HG02642 (cell line): ENCODE results near the gene KLC1.
A peak's percentile ranks its signal among the peaks of the same experiment; 100 is the strongest.
"Not testable (repeated sequence)": the region's sequence is repeated elsewhere in the genome, so short reads cannot be mapped to it uniquely, and the experiment has no call there.

ENCODE experiments used
- ATAC-seq: cut with Tn5 transposase; IDR thresholded peaks from one replicate; pipeline ENCODE4 v1.9.1; 2021; ENCODE audit warnings: mild to moderate bottlenecking; ENCODE audit not compliant: unreplicated experiment, poor library complexity

Gene KLC1

DNA sequence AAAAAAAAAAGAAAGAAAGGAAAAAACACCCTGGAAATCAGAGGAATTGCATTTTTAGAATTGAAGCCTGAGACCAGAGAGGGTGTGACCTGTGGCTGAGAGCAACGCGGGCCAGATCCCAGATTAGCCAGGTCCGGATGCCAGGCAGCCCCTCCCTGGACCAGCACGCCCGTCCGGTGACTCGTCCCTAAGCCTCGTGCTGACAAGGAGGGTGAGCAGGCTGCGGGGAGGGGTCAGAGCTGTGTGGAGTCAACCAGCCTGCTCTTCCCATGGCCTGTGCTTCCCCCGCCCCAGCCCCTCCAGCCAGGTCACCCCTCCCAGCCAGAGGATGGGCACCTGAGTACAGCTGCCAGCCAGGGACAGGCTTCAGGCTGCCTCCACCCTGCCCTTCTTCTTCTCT, 4.2 kb upstream of the KLC1 start:
- ATAC-seq: no peak

DNA sequence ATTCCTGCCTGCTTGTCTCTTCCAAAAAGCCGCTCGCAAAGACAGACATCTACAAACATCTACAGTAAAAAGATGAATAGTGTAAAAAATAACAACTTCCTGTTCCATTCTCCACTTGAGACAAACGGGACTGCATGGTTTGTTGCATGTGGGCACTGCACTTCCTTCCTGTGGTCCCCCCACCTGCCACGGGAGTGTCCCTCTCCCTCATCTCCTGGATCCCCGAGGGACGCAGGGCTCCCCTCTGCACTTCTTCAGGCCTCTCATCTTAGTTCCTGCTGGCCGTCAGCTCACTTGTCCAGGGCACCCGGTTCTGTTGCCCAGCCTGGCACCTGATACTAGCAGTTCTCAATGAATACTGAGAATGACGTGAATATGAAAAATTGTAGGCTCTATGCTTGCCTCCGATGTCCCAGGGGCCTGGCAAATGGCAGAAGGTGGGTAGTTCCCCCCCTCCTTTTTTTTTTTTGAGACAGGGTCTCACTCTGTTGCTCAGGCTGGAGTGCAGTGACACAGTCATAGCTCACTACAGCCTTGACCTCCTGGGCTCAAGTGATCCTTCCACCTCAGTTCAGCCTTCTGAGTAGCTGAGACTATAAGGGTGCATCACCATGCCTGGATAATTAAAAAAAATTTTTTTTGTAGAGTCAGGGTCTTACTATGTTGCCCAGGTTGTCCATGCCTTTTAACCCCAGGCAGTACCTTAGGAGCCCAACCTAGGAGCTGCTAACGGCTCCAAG, 3.5 kb upstream of the KLC1 start:
- ATAC-seq: no peak

- ATAC-seq: no peak
These were observed 2.7 kb upstream of the KLC1 start for GRCh38 chr14:103626146-103626850.

GRCh38 chr14:103627073-103628025, 1.7 kb upstream of the KLC1 start:
- ATAC-seq: no peak

GRCh38 chr14:103628221-103628683, 759 bp upstream of the KLC1 start:
- ATAC-seq: no peak

DNA sequence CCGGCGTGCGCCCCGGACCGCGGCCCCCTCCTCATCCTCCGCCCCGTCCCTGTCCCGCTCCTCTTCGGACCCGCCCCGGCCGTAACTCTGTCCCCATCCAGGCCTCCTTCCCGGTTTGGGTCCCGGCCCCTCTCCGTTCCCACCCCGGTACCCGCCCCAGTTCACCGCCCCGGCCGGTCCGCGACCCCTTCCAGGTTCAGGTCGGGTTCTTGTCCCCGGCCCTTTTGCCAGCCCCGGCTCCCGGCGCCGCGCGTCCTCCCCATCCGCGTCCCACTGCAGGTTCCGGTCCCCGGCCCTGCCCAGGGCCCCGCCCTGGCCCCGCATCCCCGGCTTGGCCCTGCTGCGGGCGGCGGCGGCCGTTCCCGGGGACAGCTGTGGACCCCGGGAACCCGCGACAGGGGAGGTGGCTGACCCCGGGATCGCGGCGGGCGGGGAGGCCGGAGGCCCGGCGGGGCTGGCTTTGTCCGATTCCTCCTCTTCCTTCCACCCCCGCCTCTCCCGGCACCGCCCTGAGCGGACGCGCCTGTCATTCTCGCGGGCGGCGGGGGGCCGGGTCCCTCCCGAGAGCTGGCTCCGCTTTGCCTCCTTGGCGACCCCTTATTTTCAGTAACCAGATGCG, 601 bp downstream of the KLC1 start:
- ATAC-seq: peak; percentile 25

DNA sequence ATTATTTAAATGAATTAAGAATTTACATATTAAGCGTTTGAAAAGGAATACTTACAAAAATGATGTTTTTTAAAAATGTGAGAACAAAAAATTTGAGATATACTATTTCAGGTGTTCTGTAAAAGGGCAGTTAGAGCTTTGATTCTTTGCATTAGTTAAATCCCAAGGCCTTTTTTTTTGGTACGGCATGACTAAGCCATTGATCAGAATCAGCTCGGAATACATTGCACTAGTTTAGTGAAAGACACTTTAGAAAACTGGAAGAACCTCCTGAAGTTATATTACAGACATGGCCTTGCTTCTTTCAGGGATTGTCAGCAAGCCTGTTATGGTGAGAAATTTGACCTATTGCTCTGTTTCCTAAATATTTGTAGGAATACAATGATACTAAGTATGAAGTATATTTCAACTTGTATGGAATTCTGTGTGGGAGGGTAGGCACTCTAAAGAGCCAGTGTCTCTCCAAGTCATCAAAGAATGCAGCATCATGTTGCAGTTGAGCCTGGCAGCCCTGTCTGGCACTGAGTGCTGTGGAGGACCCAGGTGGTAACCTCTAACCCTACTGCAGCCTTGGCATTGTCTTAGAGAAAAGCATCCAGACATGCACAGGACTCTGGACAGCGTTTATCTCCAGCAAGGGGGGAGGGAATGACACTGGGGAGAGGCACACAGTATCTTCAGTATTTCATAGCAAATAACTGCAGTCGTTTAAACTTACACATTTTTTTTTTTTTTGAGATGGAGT, 1.5 kb downstream of the KLC1 start:
- ATAC-seq: no peak

- ATAC-seq: no peak
These were observed 4.4 kb downstream of the KLC1 start for GRCh38 chr14:103633391-103633790.

DNA sequence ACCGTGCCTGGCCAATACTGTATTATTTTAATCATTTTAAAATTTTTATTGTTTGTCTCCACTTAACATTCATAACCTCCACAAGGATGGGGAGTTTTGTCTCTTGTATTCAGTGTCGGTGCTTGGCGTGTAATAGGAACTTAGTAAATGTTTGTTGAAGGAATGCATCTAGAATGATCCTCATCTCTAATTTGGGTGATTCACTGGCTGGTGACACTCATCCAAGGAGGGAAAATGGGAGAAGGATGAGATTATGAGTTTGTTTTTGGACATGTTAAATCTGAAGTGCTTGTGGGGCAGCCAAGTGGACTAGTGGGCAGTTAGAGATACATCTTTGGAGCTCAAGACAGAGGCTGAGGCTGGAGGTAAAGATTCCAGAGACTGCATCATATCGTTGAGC, 5.1 kb downstream of the KLC1 start:
- ATAC-seq: no peak

DNA sequence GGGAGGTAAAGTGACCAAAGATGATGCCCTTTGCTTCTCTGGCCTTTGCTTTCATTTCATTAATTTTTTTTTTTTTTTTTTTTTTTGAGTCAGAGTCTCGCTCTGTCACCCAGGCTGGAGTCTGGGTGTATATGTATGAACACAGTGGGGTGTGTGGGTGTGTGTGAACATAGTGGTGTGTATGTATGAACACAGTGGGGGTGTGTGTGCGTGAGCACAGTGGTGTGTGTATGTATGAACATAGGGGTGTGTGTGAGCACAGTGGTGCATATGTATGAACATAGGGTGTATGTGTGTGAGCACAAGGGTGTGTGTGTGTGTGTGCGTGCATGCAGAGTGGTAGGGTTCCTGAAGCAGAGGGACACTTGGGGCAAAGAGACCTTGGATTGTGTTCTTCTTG, 9.6 kb downstream of the KLC1 start:
- ATAC-seq: no peak

GRCh38 chr14:103641161-103641560, 12.2 kb downstream of the KLC1 start:
- no peak for ATAC-seq

DNA sequence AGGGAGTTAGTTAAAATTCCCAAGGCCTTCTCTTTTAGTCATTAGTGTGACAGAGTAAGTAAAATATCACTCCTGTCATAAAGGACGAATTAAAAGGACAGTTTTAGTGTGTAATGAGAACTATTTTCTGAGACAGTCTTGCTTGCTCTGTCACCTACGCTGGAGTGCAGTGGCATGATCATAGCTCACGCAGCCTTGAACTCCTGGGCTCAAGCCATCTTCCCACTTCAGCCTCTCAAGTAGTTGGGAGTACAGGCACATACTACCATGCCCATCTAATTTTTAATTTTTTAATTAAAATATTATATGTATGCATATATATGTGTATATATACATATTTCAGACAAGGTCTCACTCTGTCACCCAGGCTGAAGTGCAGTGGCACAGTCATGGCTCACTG, 17.2 kb downstream of the KLC1 start:
- no peak for ATAC-seq

- no peak for ATAC-seq
These were observed 20.0 kb downstream of the KLC1 start for GRCh38 chr14:103649001-103649400.

DNA sequence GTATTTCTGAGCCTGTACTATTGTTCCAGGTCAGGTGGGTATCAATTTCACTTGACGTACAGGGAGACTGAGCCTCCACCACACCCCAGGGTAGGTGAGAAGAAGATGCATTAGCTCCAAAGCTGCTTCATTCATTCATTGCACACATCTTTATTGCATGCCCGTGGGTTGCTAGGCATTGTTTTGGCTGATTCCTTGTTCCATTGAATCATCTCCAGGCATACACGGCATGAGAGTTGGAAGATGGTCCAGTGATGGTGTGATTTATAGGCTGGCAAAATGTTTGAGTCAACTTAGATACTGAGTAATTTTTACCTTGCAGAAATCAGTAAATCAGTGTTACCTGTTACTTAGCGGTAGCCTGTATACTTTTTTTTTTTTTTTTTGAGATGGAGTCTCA, 21.2 kb downstream of the KLC1 start:
- ATAC-seq: no peak

GRCh38 chr14:103651585-103651984, 22.6 kb downstream of the KLC1 start:
- ATAC-seq: no peak

GRCh38 chr14:103652806-103653205, 23.8 kb downstream of the KLC1 start:
- no peak for ATAC-seq

GRCh38 chr14:103653336-103653735, 24.3 kb downstream of the KLC1 start:
- ATAC-seq: not testable (repeated sequence)

DNA sequence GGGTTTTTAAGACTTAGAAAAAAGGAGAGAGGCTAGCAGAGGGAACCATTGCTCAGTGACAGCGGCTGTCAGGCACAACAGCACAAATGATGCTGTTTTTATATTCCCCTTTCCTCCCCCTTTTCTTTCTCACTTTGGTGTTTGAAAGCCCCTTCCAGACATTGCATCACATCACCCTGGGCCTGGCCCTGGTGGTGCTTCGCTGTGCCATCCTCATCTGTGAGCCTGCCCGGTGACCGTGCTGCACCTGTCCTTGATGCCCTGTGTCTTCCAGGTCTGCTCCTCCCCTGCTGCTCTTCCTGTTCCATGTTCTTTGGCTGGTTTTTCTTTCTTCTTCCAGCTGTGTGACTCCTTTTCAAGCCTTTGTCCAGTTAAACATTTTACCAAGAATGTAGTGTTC, 24.8 kb downstream of the KLC1 start:
- ATAC-seq: no peak

DNA sequence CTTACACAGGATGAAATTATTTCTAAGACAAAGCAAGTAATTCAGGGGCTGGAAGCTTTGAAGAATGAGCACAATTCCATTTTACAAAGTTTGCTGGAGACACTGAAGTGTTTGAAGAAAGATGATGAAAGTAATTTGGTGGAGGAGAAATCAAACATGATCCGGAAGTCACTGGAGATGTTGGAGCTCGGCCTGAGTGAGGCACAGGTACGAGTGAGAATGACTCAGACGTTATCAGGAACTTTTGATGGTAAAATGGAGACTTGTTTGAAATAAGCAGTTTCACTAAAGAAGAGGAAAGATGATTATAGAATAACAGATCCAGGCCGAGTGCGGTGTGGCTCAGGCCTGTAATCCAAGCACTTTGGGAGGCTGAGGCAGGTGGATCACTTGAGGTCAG, 25.6 kb downstream of the KLC1 start:
- no peak for ATAC-seq
